Measurements from ENCODE around the gene KCNJ9. TPM values are rescaled to one million over a fixed set of nuclear protein-coding genes. Genes with fewer than 3 reads are reported as not detected.
A peak's percentile ranks its signal among the peaks of the same experiment; 100 is the strongest.

The KCNJ9 gene
- total RNA-seq, 1 donor from 2014 or later, result not detected

GRCh38 chr1:160099716-160100375, 18.5 kb downstream of the KCNJ9 start:
- Histone ChIP-seq H3K79me2 (ENCODE audit: insufficient read depth, low read length) (no peaks in the 10 kb centered on the region), H3K9ac (ENCODE audit: low read length) (no peak overlapping the region), H3K4me3 (ENCODE audit: insufficient read depth, low read depth, low read length) (no peak overlapping the region), H3K27ac (ENCODE audit: low read depth, low read length) (no peak overlapping the region), H3K36me3 (ENCODE audit: insufficient read depth, low read length) (no peaks in the 10 kb centered on the region), H4K20me1 (ENCODE audit: insufficient read depth, low read length) (peaks cover 6% of the 10 kb centered on the region), H3K4me2 (ENCODE audit: low read length) (no peak overlapping the region), H2AFZ (ENCODE audit: low read depth, low read length) (no peak overlapping the region), H3K27me3 (ENCODE audit: insufficient read depth, low read length) (no peaks in the 10 kb centered on the region), H3K4me1 (ENCODE audit: insufficient read depth, low read length) (peaks cover 15% of the 10 kb centered on the region), H3K9me3 (ENCODE audit: insufficient read depth, low read depth, low read length) (no peaks in the 10 kb centered on the region)
- H3K27me3 Mint-ChIP-seq (ENCODE audit: low read depth, unreplicated experiment), result no peaks in the 10 kb centered on the region
- FAIRE-seq (no peak), DNase-seq (ENCODE audit: low read depth) (no peak)
- TF ChIP-seq EZH2 (IDR thresholded peaks at IDR 0.05; ENCODE audit: insufficient read depth, low read length) (no peak), CTCF (IDR thresholded peaks at IDR 0.05; ENCODE audit: insufficient read depth, low read depth, low read length) (no peak)
- H3K36me3 Mint-ChIP-seq (ENCODE audit: low read depth, unreplicated experiment), result no peaks in the 10 kb centered on the region
- no peaks in the 10 kb centered on the region for H3K9me3 Mint-ChIP-seq (ENCODE audit: unreplicated experiment)
- H3K4me1 Mint-ChIP-seq (ENCODE audit: low read depth, unreplicated experiment), result peaks cover 35% of the 10 kb centered on the region
- H3K27ac Mint-ChIP-seq (ENCODE audit: unreplicated experiment), result no peak overlapping the region
- no peak overlapping the region for H3K4me3 Mint-ChIP-seq (ENCODE audit: unreplicated experiment)

- no peaks in the 10 kb centered on the region for H3K36me3 Mint-ChIP-seq (ENCODE audit: low read depth, unreplicated experiment)
- Histone ChIP-seq H3K27me3 (ENCODE audit: insufficient read depth, low read length) (peaks cover 4% of the 10 kb centered on the region), H3K36me3 (ENCODE audit: insufficient read depth, low read length) (no peaks in the 10 kb centered on the region), H3K79me2 (ENCODE audit: insufficient read depth, low read length) (no peaks in the 10 kb centered on the region), H3K4me3 (ENCODE audit: insufficient read depth, low read depth, low read length) (no peak overlapping the region), H3K4me1 (ENCODE audit: insufficient read depth, low read length) (peaks cover 15% of the 10 kb centered on the region), H3K4me2 (ENCODE audit: low read length) (peak overlapping the region; percentile 75), H3K9ac (ENCODE audit: low read length) (peak overlapping the region; percentile 34), H3K9me3 (ENCODE audit: insufficient read depth, low read depth, low read length) (no peaks in the 10 kb centered on the region), H2AFZ (ENCODE audit: low read depth, low read length) (peak overlapping the region; percentile 57), H4K20me1 (ENCODE audit: insufficient read depth, low read length) (peaks cover 6% of the 10 kb centered on the region), H3K27ac (ENCODE audit: low read depth, low read length) (no peak overlapping the region)
- FAIRE-seq (no peak), DNase-seq (ENCODE audit: low read depth) (peak; percentile 46)
- TF ChIP-seq EZH2 (IDR thresholded peaks at IDR 0.05; ENCODE audit: insufficient read depth, low read length) (no peak), CTCF (IDR thresholded peaks at IDR 0.05; ENCODE audit: insufficient read depth, low read depth, low read length) (peak; percentile 82)
- peak overlapping the region; percentile 42 for H3K4me3 Mint-ChIP-seq (ENCODE audit: unreplicated experiment)
- peaks cover 35% of the 10 kb centered on the region for H3K4me1 Mint-ChIP-seq (ENCODE audit: low read depth, unreplicated experiment)
- no peaks in the 10 kb centered on the region for H3K27me3 Mint-ChIP-seq (ENCODE audit: low read depth, unreplicated experiment)
- H3K27ac Mint-ChIP-seq (ENCODE audit: unreplicated experiment), result peak overlapping the region; percentile 75
- no peaks in the 10 kb centered on the region for H3K9me3 Mint-ChIP-seq (ENCODE audit: unreplicated experiment)
Measured at GRCh38 chr1:160101037-160101716, 19.8 kb downstream of the KCNJ9 start.

All from astrocyte (in vitro differentiated cells and primary cell).